B cell (primary cell): ENCODE results near the gene ASF1A. TPM values are rescaled to one million over a fixed set of nuclear protein-coding genes. Genes with fewer than 3 reads are reported as not detected.

Experiments used
- ATAC-seq: fragments of 200-7000 bp; cut with Tn5 transposase; one replicate; pipeline ENCODE4 v1.10.0; 2021; ENCODE audit warnings: low read depth, mild to moderate bottlenecking, moderate number of reproducible peaks, moderate library complexity
- CTCF ChIA-PET: fragments of 350-600 bp; sonication (Branson Sonifier 250); formaldehyde crosslinking; loops from one replicate; lab custom pipeline; 2021; ENCODE audit warnings: antibody characterized with exemption, inconsistent platforms; lab: Charles Lee
- POLR2A ChIA-PET: fragments of 350-600 bp; sonication (Branson Sonifier 250); formaldehyde crosslinking; loops from one replicate; lab custom pipeline; 2021; ENCODE audit warnings: antibody characterized with exemption; lab: Charles Lee
- DNase-seq: peaks from one replicate; pipeline ENCODE4 v3.0.0; 2013
- H2AFZ ChIP-seq: 2 replicates; pipeline ENCODE4 v1.6.1; 2012; ENCODE audit warnings: mild to moderate bottlenecking, low read depth, low read length; ENCODE audit not compliant: insufficient read depth, poor library complexity, severe bottlenecking
- H3K27ac ChIP-seq, 2 donors: 1 replicate in 1 of 2; 2 replicates in 1 of 2; pipeline ENCODE4 v1.5.1; 2012 to 2013; ENCODE audit warnings: low read length in 2 of 2, mild to moderate bottlenecking in 2 of 2, moderate library complexity in 1 of 2
- H3K27me3 ChIP-seq, 4 experiments: fragments of 200-600 bp in 1 of 4; sonication (generic) in 1 of 4; replicated peaks in 1 of 4; 1 replicate in 2 of 4; 2 replicates in 2 of 4; pipeline versions ENCODE4 v1.6.1 to v1.7.0; 2013 to 2016; ENCODE audit warnings: low read length in 3 of 4, mild to moderate bottlenecking in 2 of 4, mixed read lengths in 1 of 4, moderate library complexity in 1 of 4; ENCODE audit not compliant: insufficient read depth in 4 of 4, control insufficient read depth in 3 of 4; ENCODE audit errors: control extremely low read depth in 1 of 4
- H3K36me3 ChIP-seq, 2 experiments: replicated peaks in 1 of 2; 1 replicate in 1 of 2; 2 replicates in 1 of 2; pipeline versions ENCODE4 v1.6.1 to v1.7.1; 2013; ENCODE audit warnings: low read length in 1 of 2; ENCODE audit not compliant: insufficient read depth in 2 of 2, control insufficient read depth in 1 of 2; ENCODE audit errors: control extremely low read depth in 1 of 2, extremely low read depth in 1 of 2
- H3K4me1 ChIP-seq, 2 donors: fragments of 200-600 bp in 1 of 2; sonication (generic) in 1 of 2; 1 replicate in 1 of 2; 2 replicates in 1 of 2; pipeline versions ENCODE4 v1.5.1 to v1.6.1; 2013 to 2017; ENCODE audit warnings: low read length in 2 of 2; ENCODE audit not compliant: control insufficient read depth in 2 of 2, insufficient read depth in 2 of 2
- H3K4me2 ChIP-seq: replicated peaks from 2 replicates; pipeline ENCODE3; 2012; ENCODE audit warnings: mild to moderate bottlenecking, low read depth, low read length; ENCODE audit not compliant: poor library complexity, severe bottlenecking
- H3K4me3 ChIP-seq, 5 experiments: fragments of 200-600 bp in 1 of 5; sonication (generic) in 1 of 5; 1 replicate in 3 of 5; 2 replicates in 2 of 5; pipeline versions ENCODE4 v1.5.1 to v1.7.0; 2011 to 2016; ENCODE audit warnings: low read length in 4 of 5, mild to moderate bottlenecking in 4 of 5, low read depth in 2 of 5, control low read depth in 1 of 5, moderate library complexity in 1 of 5; ENCODE audit not compliant: insufficient read depth in 1 of 5; ENCODE audit errors: control extremely low read depth in 1 of 5, extremely low read depth in 1 of 5
- H3K79me2 ChIP-seq: fragments of 200-600 bp; sonication (generic); one replicate; pipeline ENCODE4 v1.6.0; 2016; ENCODE audit warnings: low read length; ENCODE audit not compliant: control insufficient read depth, insufficient read depth
- H3K9ac ChIP-seq: fragments of 200-600 bp; sonication (generic); 2 replicates; pipeline ENCODE4 v1.6.1; 2017; ENCODE audit warnings: mild to moderate bottlenecking, low read length, moderate library complexity
- H3K9me3 ChIP-seq, 3 donors: one replicate each; pipeline versions ENCODE4 v1.6.1 to v1.7.1; 2013; ENCODE audit warnings: low read length in 2 of 3; ENCODE audit not compliant: control insufficient read depth in 2 of 3, insufficient read depth in 1 of 3; ENCODE audit errors: control extremely low read depth in 1 of 3
- H4K20me1 ChIP-seq: 2 replicates; pipeline ENCODE4 v1.6.0; 2012; ENCODE audit warnings: mild to moderate bottlenecking, low read length; ENCODE audit not compliant: insufficient read depth, control insufficient read depth, poor library complexity, severe bottlenecking
- H3K27ac Mint-ChIP-seq: one replicate; pipeline ENCODE4 v1.8.0; 2021; ENCODE audit warnings: mixed read lengths
- H3K27me3 Mint-ChIP-seq: one replicate; pipeline ENCODE4 v1.8.0; 2021; ENCODE audit warnings: mixed read lengths
- H3K4me1 Mint-ChIP-seq: one replicate; pipeline ENCODE4 v1.8.0; 2021; ENCODE audit warnings: mixed read lengths
- H3K4me3 Mint-ChIP-seq: one replicate; pipeline ENCODE4 v1.8.0; 2021; ENCODE audit warnings: mixed read lengths
- H3K9me3 Mint-ChIP-seq: one replicate; pipeline ENCODE4 v1.8.0; 2022; ENCODE audit warnings: mixed read lengths; ENCODE audit not compliant: insufficient read depth
- CTCF ChIP-seq: fragments of 200-600 bp; IDR thresholded peaks from one replicate; pipeline ENCODE4 v1.8.0; 2022; ENCODE audit warnings: antibody characterized with exemption, mild to moderate bottlenecking
- EZH2 ChIP-seq: IDR thresholded peaks from 2 replicates; pipeline ENCODE4 v1.6.1; 2012; ENCODE audit warnings: borderline replicate concordance, low read depth, mild to moderate bottlenecking, moderate library complexity, low read length; ENCODE audit not compliant: insufficient read depth, poor library complexity, severe bottlenecking
- WGBS: methylation state at CpG from one replicate; pipeline ENCODE4 v1.1.5; 2013; ENCODE audit warnings: missing lambda C conversion rate; ENCODE audit not compliant: insufficient coverage; 5-methylcytosine and 5-hydroxymethylcytosine counted together
- intact Hi-C: fragments of 100-400 bp; cut with micrococcal nuclease; formaldehyde crosslinking; loops from one replicate; pipeline ENCODE4 v1.10.0; 2022
- polyA plus RNA-seq: library from polyadenylated mRNA; depleted of rRNA; stranded (reverse); fragments of >200 nt; gene quantifications from 2 replicates; pipeline ENCODE4 v1.2.3, GENCODE V29; 2012
- total RNA-seq, 2 donors: library from RNA; stranded (reverse); fragments of 120-200 nt in 1 of 2; gene quantifications; 1 replicate in 1 of 2; 2 replicates in 1 of 2; pipeline versions ENCODE4 v1.2.3 to v1.2.4, GENCODE V29; 2013 to 2022

The ASF1A gene
- total and polyA plus RNA-seq, 2 donors (not counting 1 experiment from before 2014, with no cell fraction given): 4.0 to 25.3 TPM

GRCh38 chr6:118860880-118861279 lies 33.1 kb upstream of the ASF1A start:
- WGBS: 98% methylated on average over 10 of the region's 10 CpGs
- no peak overlapping the region for H3K27ac Mint-ChIP-seq
- Histone ChIP-seq H3K27me3 (no peaks in the 10 kb centered on the region), H3K4me1 (peaks cover 12 to 18% of the 10 kb centered on the region in 2 donors), H3K27ac (no peak overlapping the region), H3K9ac (no peak overlapping the region), H3K9me3 (peaks cover 2 to 18% (median 5%) of the 10 kb centered on the region in 3 donors), H3K4me2 (no peak overlapping the region), H3K4me3 (no peak overlapping the region), H3K36me3 (peaks cover 0 to 6% of the 10 kb centered on the region in 2 experiments), H4K20me1 (no peaks in the 10 kb centered on the region), H3K79me2 (peaks cover 92% of the 10 kb centered on the region), H2AFZ (no peak overlapping the region)
- H3K27me3 Mint-ChIP-seq: no peaks in the 10 kb centered on the region
- POLR2A ChIA-PET: no interaction called here
- intact Hi-C loops: no loop called here
- no peak for TF ChIP-seq CTCF
- no peak for TF ChIP-seq EZH2
- CTCF ChIA-PET: interaction anchor here (0.5 to 1.0 kb wide), 2 partner anchors 16 to 979 kb away, joined by 3 read pairs; no protein-coding TSS in a partner anchor
- DNase-seq (no peak), ATAC-seq (no peak)
- H3K4me3 Mint-ChIP-seq: no peak overlapping the region
- peaks cover 57% of the 10 kb centered on the region for H3K4me1 Mint-ChIP-seq
- H3K9me3 Mint-ChIP-seq: peaks cover 5% of the 10 kb centered on the region

GRCh38 chr6:118862443-118862842 lies 31.5 kb upstream of the ASF1A start:
- no peak for ATAC-seq
- TF ChIP-seq CTCF: no peak
- TF ChIP-seq EZH2: no peak
- Histone ChIP-seq H3K27me3 (no peaks in the 10 kb centered on the region), H3K36me3 (peaks cover 0 to 3% of the 10 kb centered on the region in 2 experiments), H3K4me3 (no peak overlapping the region), H3K4me2 (no peak overlapping the region), H3K79me2 (peaks cover 95% of the 10 kb centered on the region), H2AFZ (no peak overlapping the region), H4K20me1 (no peaks in the 10 kb centered on the region), H3K4me1 (peaks cover 12 to 18% of the 10 kb centered on the region in 2 donors), H3K27ac (no peak overlapping the region), H3K9ac (no peak overlapping the region), H3K9me3 (peaks cover 2 to 18% (median 7%) of the 10 kb centered on the region in 3 donors)
- Mint-ChIP-seq H3K4me3 (no peak overlapping the region), H3K4me1 (peaks cover 62% of the 10 kb centered on the region), H3K9me3 (peaks cover 17% of the 10 kb centered on the region), H3K27ac (no peak overlapping the region), H3K27me3 (no peaks in the 10 kb centered on the region)
- no CpG with 5 or more reads among the region's 4 CpGs for WGBS
- POLR2A ChIA-PET: no interaction called here
- intact Hi-C loops: no loop called here
- DNase-seq: no peak
- CTCF ChIA-PET: no interaction called here
